Measurements from ENCODE around the gene GZMM. TPM values are rescaled to one million over a fixed set of nuclear protein-coding genes. Genes with fewer than 3 reads are reported as not detected.

Gene GZMM
- total RNA-seq, 2 donors from 2014 or later, result 0.74 to 0.76 TPM

- intact Hi-C loops (cut with DNase I), result loop anchor here in 1 of 2 donors (10.0 kb wide), 1 partner anchor 135 kb away; no protein-coding TSS in a partner anchor
- DNase-seq (ENCODE audit: low spot score), result no peak
These were observed 46.0 kb downstream of the GZMM start, which contains the start of gene HCN2 for GRCh38 chr19:589693-590395. Gene HCN2 (plus strand): TSS chr19:589881. CDS start chr19:589946, 65 bp downstream.

- intact Hi-C loops (cut with DNase I), result no loop called here
- no peak for DNase-seq (ENCODE audit: low spot score)
These were observed 46.5 kb downstream of the GZMM start for GRCh38 chr19:590396-590745.

GRCh38 chr19:590750-591098 is 46.9 kb downstream of the GZMM start:
- intact Hi-C loops (cut with DNase I), result no loop called here
- no peak for DNase-seq (ENCODE audit: low spot score)

GRCh38 chr19:591099-591958 is 47.5 kb downstream of the GZMM start:
- intact Hi-C loops (cut with DNase I), result no loop called here
- DNase-seq (ENCODE audit: low spot score), result no peak

- intact Hi-C loops (cut with DNase I), result no loop called here
These were observed 48.2 kb downstream of the GZMM start for GRCh38 chr19:592101-592500.

GRCh38 chr19:593055-593454 is 49.2 kb downstream of the GZMM start:
- no peak for DNase-seq (ENCODE audit: low spot score)
- intact Hi-C loops (cut with DNase I), result no loop called here

More at GRCh38 chr19:592101-592500, 48.2 kb downstream of the GZMM start:
- DNase-seq (ENCODE audit: low spot score), result no peak

GRCh38 chr19:593505-593904 is 49.7 kb downstream of the GZMM start:
- intact Hi-C loops (cut with DNase I), result no loop called here
- no peak for DNase-seq (ENCODE audit: low spot score)

- no peak for DNase-seq (ENCODE audit: low spot score)
- intact Hi-C loops (cut with DNase I), result no loop called here
These were observed 50.5 kb downstream of the GZMM start for GRCh38 chr19:594265-594870.

- no peak for DNase-seq (ENCODE audit: low spot score)
- intact Hi-C loops (cut with DNase I), result loop anchor here in 1 of 2 donors (1.0 kb wide), 1 partner anchor 32 kb away; no protein-coding TSS in a partner anchor
These were observed 51.7 kb downstream of the GZMM start for GRCh38 chr19:595326-596262.

GRCh38 chr19:596263-596655 is 52.4 kb downstream of the GZMM start:
- DNase-seq (ENCODE audit: low spot score), result no peak
- intact Hi-C loops (cut with DNase I), result loop anchor here in 1 of 2 donors (1.0 kb wide), 1 partner anchor 33 kb away; no protein-coding TSS in a partner anchor

- no peak for DNase-seq (ENCODE audit: low spot score)
- intact Hi-C loops (cut with DNase I), result no loop called here
These were observed 53.8 kb downstream of the GZMM start for GRCh38 chr19:597406-598315.

Other genes starting within 250 kb of the GZMM start
- 10 to 100 TPM; 18.8 to 25.3 TPM for gene MIER2, start 199.3 kb upstream of the GZMM start, total RNA-seq
- 1 to 10 TPM; 1.1 to 2.9 TPM for gene C2CD4C, start 134.9 kb upstream of the GZMM start, total RNA-seq
- gene SHC2, start 83.0 kb upstream of the GZMM start, total RNA-seq, result 10 to 100 TPM; 21.0 to 21.9 TPM
- gene MADCAM1, start 47.6 kb upstream of the GZMM start, total RNA-seq, result under 1 TPM in 1 of 2 donors, not detected in 1; 0.42 TPM
- 10 to 100 TPM; 21.0 to 21.2 TPM for gene TPGS1, start 36.6 kb upstream of the GZMM start, total RNA-seq
- gene CDC34, start 12.3 kb upstream of the GZMM start, total RNA-seq, result 10 to 100 TPM; 41.1 to 45.8 TPM
- gene BSG, start 28.5 kb downstream of the GZMM start, total RNA-seq, result 100 to 1,000 TPM; 288 to 300 TPM
- under 1 TPM; 0.10 to 0.37 TPM for gene HCN2, start 45.8 kb downstream of the GZMM start, total RNA-seq
- gene POLRMT, start 89.5 kb downstream of the GZMM start, total RNA-seq, result 10 to 100 TPM; 25.6 to 30.7 TPM
- under 1 TPM in 1 of 2 donors, not detected in 1; 0.37 TPM for gene FGF22, start 95.8 kb downstream of the GZMM start, total RNA-seq
- 10 to 100 TPM; 24.5 to 27.1 TPM for gene RNF126, start 119.2 kb downstream of the GZMM start, total RNA-seq
- gene FSTL3, start 132.3 kb downstream of the GZMM start, total RNA-seq, result 100 to 1,000 TPM; 234 to 270 TPM
- gene PRSS57, start 151.4 kb downstream of the GZMM start, total RNA-seq, result not detected
- gene PALM, start 164.9 kb downstream of the GZMM start, total RNA-seq, result 100 to 1,000 TPM in 1 of 2 donors, 10 to 100 TPM in 1; 89.6 to 128 TPM
- under 1 TPM in 1 of 2 donors, not detected in 1; 0.14 TPM for gene MISP, start 207.1 kb downstream of the GZMM start, total RNA-seq

Data from posterior vena cava (tissue), 2 donors.